Upper lobe of right lung (tissue), 1 donor: Measurements from ENCODE around the gene C2CD4C. TPM values are rescaled to one million over a fixed set of nuclear protein-coding genes. Genes with fewer than 3 reads are reported as not detected.
A peak's percentile ranks its signal among the peaks of the same experiment; 100 is the strongest.

ENCODE experiments used
- ATAC-seq: fragments of 200-7000 bp; cut with Tn5 transposase; one replicate; pipeline ENCODE4 v1.9.1; 2020; ENCODE audit warnings: mild to moderate bottlenecking, moderate library complexity
- DNase-seq: peaks from one replicate; pipeline ENCODE4 v3.0.0-alpha.2; 2020
- H3K27ac ChIP-seq: fragments of 200-600 bp; one replicate; pipeline ENCODE4 v1.8.0; 2022
- H3K27me3 ChIP-seq: fragments of 200-600 bp; one replicate; pipeline ENCODE4 v1.8.0; 2022; ENCODE audit warnings: mild to moderate bottlenecking
- H3K36me3 ChIP-seq: fragments of 200-600 bp; one replicate; pipeline ENCODE4 v1.8.0; 2022
- H3K4me1 ChIP-seq: fragments of 200-600 bp; one replicate; pipeline ENCODE4 v1.8.0; 2022
- H3K4me3 ChIP-seq: fragments of 200-600 bp; one replicate; pipeline ENCODE4 v1.8.0; 2022; ENCODE audit warnings: mild to moderate bottlenecking
- H3K9me3 ChIP-seq: fragments of 200-600 bp; one replicate; pipeline ENCODE4 v1.8.0; 2022
- CTCF ChIP-seq: fragments of 200-600 bp; IDR thresholded peaks from one replicate; pipeline ENCODE4 v1.8.0; 2022; ENCODE audit warnings: antibody characterized with exemption
- intact Hi-C: fragments of 100-400 bp; cut with DNase I; formaldehyde crosslinking; loops from one replicate; pipeline ENCODE4 v1.11.0; 2022
- total RNA-seq: library from RNA; stranded (reverse); fragmentation: NEBNext Ultra II Directional; extraction: Animal tissue kit (Norgen Biotek cat#: 25700); gene quantifications from one replicate; pipeline ENCODE4 v1.2.1, GENCODE V29; 2021
- donor health status: DM: no; HTN: yes; CAD: no; lungs with severe emphysema.

Gene C2CD4C
- total RNA-seq, 1 donor from 2014 or later, result 2.6 TPM

DNA sequence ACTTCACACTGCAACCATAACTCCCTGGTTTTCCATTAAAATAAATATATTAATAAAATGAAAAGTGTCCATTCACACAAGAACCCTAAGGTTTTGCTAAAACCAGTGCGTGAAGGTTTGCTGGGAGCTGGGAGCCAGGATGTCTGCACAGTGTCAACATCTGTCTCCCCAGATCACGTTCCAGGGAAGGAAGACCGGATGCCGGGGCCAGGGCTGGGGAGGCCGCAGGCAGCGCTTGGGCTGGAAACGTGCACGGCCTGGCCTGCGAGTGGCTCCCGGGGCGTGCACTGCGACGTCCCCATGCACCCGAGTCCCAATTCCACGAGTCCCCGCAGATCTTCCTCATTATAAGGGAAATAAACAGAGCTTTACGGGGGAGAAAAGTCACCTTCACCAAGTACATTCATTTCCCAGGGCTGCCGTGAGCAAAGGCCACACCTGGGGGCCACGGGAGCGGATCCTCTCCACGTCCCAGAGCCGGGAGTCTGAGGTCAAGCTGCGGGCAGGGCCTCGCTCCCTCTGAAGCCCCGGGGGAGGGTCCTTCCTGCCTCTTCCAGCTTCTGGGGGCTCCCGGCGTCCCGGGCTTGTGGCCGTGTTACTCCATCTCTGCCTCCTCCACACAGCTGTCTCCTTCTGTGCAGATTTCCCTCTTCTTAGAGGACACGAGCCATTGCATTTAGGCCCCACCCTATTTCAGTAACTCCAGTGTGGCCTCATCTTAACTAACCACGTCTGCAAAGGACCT is 39.0 kb upstream of the C2CD4C start:
- DNase-seq, result no peak
- H3K27ac ChIP-seq, result no peak overlapping the region
- ATAC-seq, result peak; percentile 45
- intact Hi-C loops, result no loop called here
- H3K9me3 ChIP-seq, result no peaks in the 10 kb centered on the region
- H3K4me1 ChIP-seq, result no peaks in the 10 kb centered on the region
- H3K4me3 ChIP-seq, result no peak overlapping the region
- H3K36me3 ChIP-seq, result no peaks in the 10 kb centered on the region
- no peaks in the 10 kb centered on the region for H3K27me3 ChIP-seq
- no peak for TF ChIP-seq CTCF

DNA sequence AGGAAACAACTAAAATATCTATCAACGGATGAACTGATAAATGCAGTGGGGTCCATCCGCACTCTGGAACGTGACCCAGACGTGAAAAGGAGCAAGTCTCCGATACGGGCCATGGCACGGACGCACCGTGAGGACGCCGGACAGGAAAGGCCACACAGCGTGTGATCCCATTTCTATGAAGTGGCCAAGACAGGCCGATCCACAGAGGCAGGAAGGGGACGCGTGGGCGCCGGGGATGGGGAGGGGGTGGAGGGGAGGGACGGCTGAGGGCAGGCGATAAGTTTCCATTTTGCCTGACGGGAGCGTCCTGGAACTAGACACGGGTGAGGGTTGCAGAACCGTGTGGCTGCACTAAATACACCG is 38.1 kb upstream of the C2CD4C start:
- Histone ChIP-seq H3K9me3 (no peaks in the 10 kb centered on the region), H3K27ac (no peak overlapping the region), H3K27me3 (no peaks in the 10 kb centered on the region), H3K36me3 (no peaks in the 10 kb centered on the region), H3K4me3 (no peak overlapping the region), H3K4me1 (no peaks in the 10 kb centered on the region)
- TF ChIP-seq CTCF, result no peak
- DNase-seq (no peak), ATAC-seq (peak; percentile 34)
- intact Hi-C loops, result no loop called here

DNA sequence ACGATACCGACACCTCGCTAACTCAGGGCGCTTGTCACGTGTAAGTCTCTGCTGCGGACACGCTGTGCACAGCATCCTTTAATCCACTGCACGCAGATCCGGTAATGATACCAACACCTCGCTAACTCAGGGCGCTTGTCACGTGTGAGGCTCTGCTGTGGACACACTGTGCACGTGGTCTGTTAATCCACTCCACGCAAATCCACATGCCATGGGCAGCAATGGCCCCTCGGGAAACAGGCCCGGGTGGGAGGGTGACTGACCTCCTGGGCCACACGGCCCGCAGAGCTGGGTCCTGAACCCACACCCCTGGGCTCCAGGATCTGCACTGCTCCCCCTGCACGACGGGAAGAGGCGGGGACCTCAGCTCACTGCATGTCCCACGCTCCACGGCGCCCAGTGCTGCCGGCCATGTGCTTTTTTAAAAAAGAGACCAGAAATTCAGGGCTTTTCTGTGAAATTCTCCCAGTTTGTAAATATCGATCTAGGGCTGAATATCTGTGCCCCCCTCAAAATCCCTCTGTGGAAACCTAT is 35.8 kb upstream of the C2CD4C start:
- Histone ChIP-seq H3K27me3 (no peaks in the 10 kb centered on the region), H3K4me3 (no peak overlapping the region), H3K36me3 (no peaks in the 10 kb centered on the region), H3K27ac (no peak overlapping the region), H3K4me1 (no peaks in the 10 kb centered on the region), H3K9me3 (no peaks in the 10 kb centered on the region)
- TF ChIP-seq CTCF, result no peak
- ATAC-seq (no peak), DNase-seq (no peak)
- intact Hi-C loops, result no loop called here

GRCh38 chr19:443005-443404 is 34.1 kb upstream of the C2CD4C start:
- intact Hi-C loops, result no loop called here
- ATAC-seq (no peak), DNase-seq (no peak)
- Histone ChIP-seq H3K36me3 (no peaks in the 10 kb centered on the region), H3K27me3 (no peaks in the 10 kb centered on the region), H3K9me3 (no peaks in the 10 kb centered on the region), H3K4me3 (no peak overlapping the region), H3K4me1 (no peaks in the 10 kb centered on the region), H3K27ac (no peak overlapping the region)
- TF ChIP-seq CTCF, result no peak

- Histone ChIP-seq H3K27me3 (no peaks in the 10 kb centered on the region), H3K36me3 (no peaks in the 10 kb centered on the region), H3K9me3 (no peaks in the 10 kb centered on the region), H3K4me1 (no peaks in the 10 kb centered on the region), H3K4me3 (no peak overlapping the region), H3K27ac (no peak overlapping the region)
- ATAC-seq, result no peak
- intact Hi-C loops, result no loop called here
- DNase-seq, result no peak
- TF ChIP-seq CTCF, result no peak
Measured at GRCh38 chr19:442085-442484, 33.1 kb upstream of the C2CD4C start.
